ENCODE results near the gene NRDE2.

GRCh38 chr14:90300611-90301047, 31.1 kb downstream of the NRDE2 start:
- TF ChIP-seq, protein P1, sequence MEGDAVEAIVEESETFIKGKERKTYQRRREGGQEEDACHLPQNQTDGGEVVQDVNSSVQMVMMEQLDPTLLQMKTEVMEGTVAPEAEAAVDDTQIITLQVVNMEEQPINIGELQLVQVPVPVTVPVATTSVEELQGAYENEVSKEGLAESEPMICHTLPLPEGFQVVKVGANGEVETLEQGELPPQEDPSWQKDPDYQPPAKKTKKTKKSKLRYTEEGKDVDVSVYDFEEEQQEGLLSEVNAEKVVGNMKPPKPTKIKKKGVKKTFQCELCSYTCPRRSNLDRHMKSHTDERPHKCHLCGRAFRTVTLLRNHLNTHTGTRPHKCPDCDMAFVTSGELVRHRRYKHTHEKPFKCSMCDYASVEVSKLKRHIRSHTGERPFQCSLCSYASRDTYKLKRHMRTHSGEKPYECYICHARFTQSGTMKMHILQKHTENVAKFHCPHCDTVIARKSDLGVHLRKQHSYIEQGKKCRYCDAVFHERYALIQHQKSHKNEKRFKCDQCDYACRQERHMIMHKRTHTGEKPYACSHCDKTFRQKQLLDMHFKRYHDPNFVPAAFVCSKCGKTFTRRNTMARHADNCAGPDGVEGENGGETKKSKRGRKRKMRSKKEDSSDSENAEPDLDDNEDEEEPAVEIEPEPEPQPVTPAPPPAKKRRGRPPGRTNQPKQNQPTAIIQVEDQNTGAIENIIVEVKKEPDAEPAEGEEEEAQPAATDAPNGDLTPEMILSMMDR (IDR thresholded peaks at IDR 0.05; ENCODE audit: low read depth, low read length), result no peak
- no peak for TF ChIP-seq EZH2phosphoT487 (IDR thresholded peaks at IDR 0.05; ENCODE audit: low read depth)

All from OCI-LY3 (cell line).